GM12872 (cell line): ENCODE measurements around the gene TMEM171.

Source experiments
- TF ChIP-seq, protein P1 (sequence below): IDR thresholded peaks from 3 replicates; pipeline ENCODE4 v1.5.1; 2011; ENCODE audit warnings: low read depth, mild to moderate bottlenecking, low read length, moderate library complexity; ENCODE audit not compliant: insufficient read depth

TMEM171 gene

DNA sequence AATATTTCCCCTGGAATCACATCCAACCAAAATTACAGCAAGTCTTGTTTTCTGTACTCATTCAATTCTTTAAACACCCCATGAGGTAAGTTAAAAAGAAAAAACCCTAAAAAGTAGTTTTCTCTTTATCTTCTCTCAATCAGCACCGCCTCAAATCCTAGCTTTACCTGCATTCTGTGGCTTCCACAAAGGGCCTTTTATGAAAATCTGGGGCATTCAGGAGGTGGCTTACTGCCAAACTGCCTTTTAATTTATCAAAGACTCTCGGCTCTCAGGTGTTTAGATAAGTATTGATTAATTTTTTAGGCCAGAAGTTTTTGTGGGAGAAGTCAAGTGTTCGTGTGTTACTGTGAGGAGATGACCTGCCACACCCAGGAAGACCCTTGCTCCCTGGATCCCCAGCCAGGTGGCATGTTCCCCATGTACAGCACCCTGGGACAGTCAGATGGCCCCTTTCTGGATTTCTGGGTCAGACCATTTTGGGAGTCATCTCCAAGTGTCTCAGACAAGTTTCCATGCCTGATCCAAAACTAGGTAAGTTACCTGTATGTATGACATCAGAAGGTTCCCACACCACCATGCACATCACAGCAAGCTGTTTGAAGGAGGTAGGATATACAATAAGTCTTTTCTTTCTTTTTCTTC lies 6.2 kb upstream of the TMEM171 start:
- TF ChIP-seq, protein P1, sequence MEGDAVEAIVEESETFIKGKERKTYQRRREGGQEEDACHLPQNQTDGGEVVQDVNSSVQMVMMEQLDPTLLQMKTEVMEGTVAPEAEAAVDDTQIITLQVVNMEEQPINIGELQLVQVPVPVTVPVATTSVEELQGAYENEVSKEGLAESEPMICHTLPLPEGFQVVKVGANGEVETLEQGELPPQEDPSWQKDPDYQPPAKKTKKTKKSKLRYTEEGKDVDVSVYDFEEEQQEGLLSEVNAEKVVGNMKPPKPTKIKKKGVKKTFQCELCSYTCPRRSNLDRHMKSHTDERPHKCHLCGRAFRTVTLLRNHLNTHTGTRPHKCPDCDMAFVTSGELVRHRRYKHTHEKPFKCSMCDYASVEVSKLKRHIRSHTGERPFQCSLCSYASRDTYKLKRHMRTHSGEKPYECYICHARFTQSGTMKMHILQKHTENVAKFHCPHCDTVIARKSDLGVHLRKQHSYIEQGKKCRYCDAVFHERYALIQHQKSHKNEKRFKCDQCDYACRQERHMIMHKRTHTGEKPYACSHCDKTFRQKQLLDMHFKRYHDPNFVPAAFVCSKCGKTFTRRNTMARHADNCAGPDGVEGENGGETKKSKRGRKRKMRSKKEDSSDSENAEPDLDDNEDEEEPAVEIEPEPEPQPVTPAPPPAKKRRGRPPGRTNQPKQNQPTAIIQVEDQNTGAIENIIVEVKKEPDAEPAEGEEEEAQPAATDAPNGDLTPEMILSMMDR, result no peak

DNA sequence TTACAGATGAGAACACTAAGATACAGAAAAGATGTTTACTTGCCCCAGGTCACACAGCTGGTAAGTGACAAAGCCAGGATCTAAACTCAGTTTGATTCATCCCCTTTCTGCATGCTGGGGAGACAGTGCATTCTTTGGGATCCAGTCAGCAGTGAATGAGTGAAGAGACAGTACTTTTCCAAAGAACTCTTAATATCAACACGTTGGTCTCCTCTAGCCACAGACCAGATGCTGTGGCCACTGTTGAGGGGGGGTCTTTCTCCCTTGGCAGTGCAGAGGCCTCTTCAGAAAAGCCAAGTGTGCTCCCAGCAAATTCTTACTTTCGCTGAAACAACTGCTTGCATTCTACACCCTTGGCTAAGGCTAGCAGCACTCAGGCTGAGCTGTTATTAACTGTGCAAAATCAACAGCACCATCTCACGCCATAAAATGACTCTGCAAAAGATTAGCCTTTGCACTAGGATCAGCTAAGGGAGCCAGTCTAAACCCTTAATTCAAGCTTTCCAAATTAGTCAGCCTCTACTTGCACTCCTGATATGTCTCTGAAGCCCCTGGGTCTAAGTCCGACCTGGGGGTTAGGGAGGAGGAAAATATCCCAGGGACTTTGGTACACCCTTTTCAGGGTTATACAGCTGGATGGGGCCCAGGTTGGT lies 4.8 kb upstream of the TMEM171 start:
- TF ChIP-seq, protein P1, result no peak

DNA sequence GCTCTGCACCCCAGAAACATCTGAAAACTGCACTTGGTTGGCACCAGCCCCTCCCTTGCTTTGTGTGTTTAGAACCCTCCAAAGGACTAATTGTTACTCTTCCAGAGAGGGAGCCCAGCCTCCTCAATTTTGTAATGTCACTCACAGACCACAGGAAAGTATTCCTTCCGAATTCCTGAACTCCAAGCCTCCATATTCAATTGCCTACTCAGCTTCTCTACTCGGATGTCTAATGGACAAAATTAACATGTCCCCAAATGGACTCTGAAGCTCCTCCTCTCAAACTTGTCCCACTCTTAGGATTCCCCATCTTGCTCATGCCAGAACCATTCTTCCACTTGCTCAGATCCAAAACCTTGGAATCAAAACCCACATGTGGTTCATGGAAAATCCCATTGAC lies 3.9 kb upstream of the TMEM171 start:
- TF ChIP-seq, protein P1, result no peak

DNA sequence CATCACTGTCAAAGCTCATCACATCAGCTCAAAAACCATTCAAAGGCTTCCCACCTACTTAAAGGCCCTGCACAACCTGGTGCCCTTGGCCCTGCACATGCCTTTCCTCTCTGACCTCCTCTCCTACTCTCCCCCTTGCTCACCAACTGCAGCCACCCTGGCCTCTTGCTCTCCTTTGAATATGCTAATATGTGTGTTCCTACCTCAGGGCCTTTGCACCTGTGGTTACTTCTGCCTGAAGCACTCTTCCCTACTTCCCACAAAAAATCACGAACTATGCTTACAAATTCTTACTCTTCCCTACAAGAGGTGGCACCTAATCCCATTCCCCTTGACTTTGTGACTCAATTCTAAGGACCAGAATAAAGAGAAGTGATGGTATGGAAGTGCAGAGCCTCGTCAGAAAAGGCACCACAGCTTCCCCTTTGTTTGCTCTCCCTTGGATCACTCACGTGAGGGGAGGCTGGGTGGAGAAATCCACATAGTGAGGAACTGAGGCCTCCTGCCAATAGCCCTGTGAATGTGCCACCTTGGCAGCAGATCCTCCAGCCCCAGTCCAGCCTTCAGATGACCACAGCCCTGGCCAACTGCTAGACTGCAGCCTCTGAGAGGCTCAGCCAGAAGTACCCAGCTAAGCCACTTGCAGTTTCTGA lies 3.2 kb upstream of the TMEM171 start:
- TF ChIP-seq, protein P1, result no peak

DNA sequence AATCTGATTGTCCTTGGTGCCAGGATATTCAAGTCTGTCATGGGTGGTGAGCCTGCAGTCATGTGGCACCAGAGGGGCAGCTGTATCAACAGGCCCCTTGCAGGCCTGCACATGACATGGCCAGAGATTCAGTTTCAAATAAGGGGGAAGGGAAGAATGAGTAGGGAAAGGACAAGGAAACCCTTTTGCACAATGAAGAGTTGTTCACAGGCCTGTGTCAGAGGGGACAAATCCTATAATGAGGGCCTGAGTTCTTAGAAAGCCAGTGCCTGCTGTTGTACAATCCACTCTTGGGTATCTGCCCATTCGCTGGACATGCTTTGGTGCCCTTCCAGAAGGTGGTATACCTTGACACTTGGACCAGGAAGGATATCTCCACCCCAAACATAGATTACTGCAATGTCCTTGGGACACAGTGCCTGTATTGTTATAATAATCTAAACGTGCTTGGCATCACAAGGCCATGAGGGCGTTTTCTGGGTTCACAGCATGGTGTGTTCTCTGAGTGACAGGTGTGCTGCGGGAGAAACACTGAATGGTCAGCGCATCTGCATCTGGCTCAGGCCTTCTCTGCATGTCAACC lies 1.9 kb upstream of the TMEM171 start:
- TF ChIP-seq, protein P1, result no peak

DNA sequence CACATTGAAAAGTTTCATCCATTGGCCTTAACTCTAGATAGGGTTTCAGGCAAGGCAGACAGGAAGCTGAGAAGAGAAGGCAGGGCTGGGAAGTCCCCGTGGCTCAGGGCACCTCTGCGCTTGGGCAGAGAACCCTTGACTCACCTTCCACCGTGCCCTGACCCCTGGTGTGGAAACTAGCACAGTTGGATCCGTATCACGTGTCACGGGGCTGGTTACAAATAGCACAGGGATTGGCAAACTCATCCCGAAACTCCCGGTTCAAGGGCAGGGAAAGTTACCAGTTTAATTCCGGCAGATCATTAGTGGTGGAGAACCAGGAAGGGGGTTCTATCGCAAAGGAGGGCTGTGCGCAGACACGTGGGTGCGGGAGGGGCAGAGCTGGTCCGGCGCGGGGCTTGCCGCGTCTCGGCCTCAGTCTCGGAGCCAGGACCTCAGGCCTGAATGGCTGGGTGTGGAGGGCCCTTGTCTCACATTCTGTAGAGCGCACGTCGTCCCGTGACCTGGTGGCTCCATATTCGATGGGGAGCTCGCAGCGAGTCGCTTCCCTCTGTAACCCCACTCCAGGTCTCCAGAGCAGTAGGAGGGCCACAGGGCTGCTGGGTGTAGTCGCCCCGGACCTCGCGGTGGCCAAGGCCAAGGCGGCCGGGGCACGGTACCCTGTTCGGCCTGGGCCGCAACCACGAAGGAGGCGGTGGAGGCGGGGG lies 771 bp upstream of the TMEM171 start:
- TF ChIP-seq, protein P1, result no peak

DNA sequence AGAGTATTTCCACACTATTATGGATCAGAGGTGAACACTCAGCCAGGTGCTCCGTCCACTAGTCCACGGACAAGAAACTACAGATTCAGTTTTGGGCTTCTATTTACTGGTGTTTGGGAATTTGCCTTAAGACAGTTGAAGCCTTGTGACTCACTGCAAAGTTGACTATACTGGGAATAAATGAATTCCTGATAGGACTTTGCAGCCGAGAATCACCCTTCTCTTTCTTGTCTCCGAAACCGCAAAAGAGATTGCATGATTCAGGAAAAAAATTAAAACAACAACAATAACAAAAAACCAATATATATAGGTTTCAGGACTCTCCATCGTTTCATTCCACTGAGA lies 716 bp downstream of the TMEM171 start:
- TF ChIP-seq, protein P1, result no peak
